Cardiac muscle cell (in vitro differentiated cells and primary cell): ENCODE results near the gene GFPT1. TPM values are rescaled to one million over a fixed set of nuclear protein-coding genes. Genes with fewer than 3 reads are reported as not detected.
A peak's percentile ranks its signal among the peaks of the same experiment; 100 is the strongest.

Experiments
- DNase-seq, 2 donors: peaks; one replicate each; pipeline versions ENCODE4 v3.0.0 to v3.0.0-alpha.2; 2010 to 2017; ENCODE audit warnings: low read depth in 1 of 2, low spot score in 1 of 2
- H3K27ac ChIP-seq: fragments of 200-600 bp; sonication (generic); 2 replicates; pipeline ENCODE4 v1.5.1; 2016
- H3K27me3 ChIP-seq: fragments of 200-600 bp; sonication (generic); 2 replicates; pipeline ENCODE4 v1.6.0; 2016; ENCODE audit warnings: control low read depth
- H3K36me3 ChIP-seq: fragments of 200-600 bp; sonication (generic); 2 replicates; pipeline ENCODE4 v1.5.1; 2016; ENCODE audit warnings: control low read depth
- H3K4me1 ChIP-seq: fragments of 200-600 bp; sonication (generic); 2 replicates; pipeline ENCODE4 v1.8.1; 2017; ENCODE audit warnings: low read depth, mild to moderate bottlenecking, mixed run types
- H3K4me3 ChIP-seq: fragments of 200-600 bp; sonication (generic); 2 replicates; pipeline ENCODE4 v1.5.1; 2016; ENCODE audit warnings: mild to moderate bottlenecking
- H3K9me3 ChIP-seq: fragments of 200-600 bp; sonication (generic); 2 replicates; pipeline ENCODE4 v1.5.1; 2017; ENCODE audit warnings: low read depth, mild to moderate bottlenecking, control low read depth
- polyA plus RNA-seq: library from polyadenylated mRNA; unstranded; fragments of >200 nt; fragmentation: Nextera tagmentation; extraction: Ambion mirVana; gene quantifications from 2 replicates; pipeline ENCODE4 v1.2.1, GENCODE V29; 2016
- total RNA-seq: library from RNA; depleted of rRNA; stranded (reverse); fragments of >200 nt; gene quantifications from 2 replicates; pipeline ENCODE4 v1.2.3, GENCODE V29; 2016
- TF ChIP-seq, protein P1 (sequence below): IDR thresholded peaks from 2 replicates; pipeline ENCODE4 v1.5.1; 2012; ENCODE audit warnings: low read depth, mild to moderate bottlenecking, low read length

GFPT1 gene
- total and polyA plus RNA-seq, 2 experiments from 2014 or later, result 22.4 to 31.7 TPM

DNA sequence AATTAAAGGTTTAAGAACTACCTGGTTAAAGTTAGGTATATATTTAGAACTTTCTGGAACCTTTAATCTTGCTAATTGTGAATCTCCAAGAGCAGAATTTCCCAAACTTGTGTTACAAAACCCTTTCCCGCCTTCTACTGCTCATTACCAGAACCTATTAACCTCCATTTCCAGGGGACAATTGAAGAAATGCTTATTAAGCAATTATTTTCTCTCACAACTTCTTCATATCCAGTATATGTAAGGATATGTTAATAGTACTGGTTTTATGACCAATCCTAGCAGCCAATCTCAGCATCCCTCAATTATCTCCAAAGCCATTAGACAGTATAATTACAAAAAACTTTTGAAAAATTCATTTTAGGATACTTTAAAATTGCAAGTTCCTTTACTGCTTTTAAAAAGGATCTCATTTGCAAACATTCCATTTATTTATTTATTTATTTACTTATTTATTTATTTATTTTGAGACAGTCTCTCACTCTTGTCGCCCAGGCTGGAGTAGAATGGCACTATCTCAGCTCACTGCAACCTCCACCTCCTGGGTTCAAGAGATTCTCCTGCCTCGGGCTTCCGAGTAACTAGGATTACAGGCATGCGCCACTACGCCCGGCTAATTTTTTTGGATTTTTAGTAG is 3.7 kb downstream of the GFPT1 start:
- DNase-seq, result no peak
- peaks cover 4% of the 10 kb centered on the region for H3K4me1 ChIP-seq
- no peaks in the 10 kb centered on the region for H3K27me3 ChIP-seq
- no peaks in the 10 kb centered on the region for H3K36me3 ChIP-seq
- no peaks in the 10 kb centered on the region for H3K9me3 ChIP-seq
- no peak overlapping the region for H3K4me3 ChIP-seq
- TF ChIP-seq, protein P1, sequence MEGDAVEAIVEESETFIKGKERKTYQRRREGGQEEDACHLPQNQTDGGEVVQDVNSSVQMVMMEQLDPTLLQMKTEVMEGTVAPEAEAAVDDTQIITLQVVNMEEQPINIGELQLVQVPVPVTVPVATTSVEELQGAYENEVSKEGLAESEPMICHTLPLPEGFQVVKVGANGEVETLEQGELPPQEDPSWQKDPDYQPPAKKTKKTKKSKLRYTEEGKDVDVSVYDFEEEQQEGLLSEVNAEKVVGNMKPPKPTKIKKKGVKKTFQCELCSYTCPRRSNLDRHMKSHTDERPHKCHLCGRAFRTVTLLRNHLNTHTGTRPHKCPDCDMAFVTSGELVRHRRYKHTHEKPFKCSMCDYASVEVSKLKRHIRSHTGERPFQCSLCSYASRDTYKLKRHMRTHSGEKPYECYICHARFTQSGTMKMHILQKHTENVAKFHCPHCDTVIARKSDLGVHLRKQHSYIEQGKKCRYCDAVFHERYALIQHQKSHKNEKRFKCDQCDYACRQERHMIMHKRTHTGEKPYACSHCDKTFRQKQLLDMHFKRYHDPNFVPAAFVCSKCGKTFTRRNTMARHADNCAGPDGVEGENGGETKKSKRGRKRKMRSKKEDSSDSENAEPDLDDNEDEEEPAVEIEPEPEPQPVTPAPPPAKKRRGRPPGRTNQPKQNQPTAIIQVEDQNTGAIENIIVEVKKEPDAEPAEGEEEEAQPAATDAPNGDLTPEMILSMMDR, result no peak
- H3K27ac ChIP-seq, result no peak overlapping the region

DNA sequence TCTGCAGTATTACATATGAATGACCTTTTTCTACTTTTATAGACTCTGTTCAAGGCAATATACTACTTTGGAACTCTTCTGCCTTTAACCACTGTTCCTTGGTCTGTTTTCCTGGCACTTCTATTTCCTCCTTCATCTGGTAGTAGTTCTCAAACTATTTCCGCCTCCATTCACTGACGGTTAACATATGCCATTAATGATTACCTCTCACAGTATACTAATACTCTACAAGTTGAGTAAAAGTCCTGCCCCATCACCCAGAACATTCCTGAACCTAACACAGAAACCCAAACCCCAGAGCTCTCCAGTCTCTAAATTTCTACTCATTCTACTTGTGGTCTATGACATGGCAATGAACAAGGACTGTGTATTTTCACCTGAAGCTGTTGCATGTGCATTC is 4.5 kb downstream of the GFPT1 start:
- Histone ChIP-seq H3K4me3 (no peak overlapping the region), H3K27me3 (no peaks in the 10 kb centered on the region), H3K36me3 (no peaks in the 10 kb centered on the region), H3K4me1 (no peaks in the 10 kb centered on the region), H3K27ac (peak overlapping the region; percentile 11), H3K9me3 (no peaks in the 10 kb centered on the region)
- no peak for DNase-seq
- TF ChIP-seq, protein P1, result no peak

DNA sequence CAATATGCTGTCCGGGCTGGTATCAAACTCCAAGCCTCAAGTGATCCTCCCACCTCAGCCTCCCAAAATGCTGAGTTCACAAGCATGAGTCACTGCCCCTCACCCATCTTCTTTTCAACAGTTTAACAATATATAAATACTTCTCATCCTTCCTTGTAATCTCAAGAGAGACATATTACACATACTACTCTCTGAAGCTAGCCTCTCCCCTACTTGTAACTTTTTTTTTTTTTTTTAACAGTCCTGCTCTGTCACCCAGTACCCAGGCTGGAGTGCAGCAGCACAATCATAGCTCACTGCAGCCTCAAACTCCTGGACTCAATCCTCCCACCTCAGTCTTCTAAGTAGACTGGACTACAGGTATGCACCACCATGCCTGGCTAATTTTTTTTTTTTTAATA is 5.7 kb downstream of the GFPT1 start:
- Histone ChIP-seq H3K36me3 (no peaks in the 10 kb centered on the region), H3K27ac (no peak overlapping the region), H3K4me3 (no peak overlapping the region), H3K27me3 (no peaks in the 10 kb centered on the region), H3K9me3 (no peaks in the 10 kb centered on the region), H3K4me1 (no peaks in the 10 kb centered on the region)
- TF ChIP-seq, protein P1, result no peak
- DNase-seq, result peak in 1 of 2 donors; percentile 64

DNA sequence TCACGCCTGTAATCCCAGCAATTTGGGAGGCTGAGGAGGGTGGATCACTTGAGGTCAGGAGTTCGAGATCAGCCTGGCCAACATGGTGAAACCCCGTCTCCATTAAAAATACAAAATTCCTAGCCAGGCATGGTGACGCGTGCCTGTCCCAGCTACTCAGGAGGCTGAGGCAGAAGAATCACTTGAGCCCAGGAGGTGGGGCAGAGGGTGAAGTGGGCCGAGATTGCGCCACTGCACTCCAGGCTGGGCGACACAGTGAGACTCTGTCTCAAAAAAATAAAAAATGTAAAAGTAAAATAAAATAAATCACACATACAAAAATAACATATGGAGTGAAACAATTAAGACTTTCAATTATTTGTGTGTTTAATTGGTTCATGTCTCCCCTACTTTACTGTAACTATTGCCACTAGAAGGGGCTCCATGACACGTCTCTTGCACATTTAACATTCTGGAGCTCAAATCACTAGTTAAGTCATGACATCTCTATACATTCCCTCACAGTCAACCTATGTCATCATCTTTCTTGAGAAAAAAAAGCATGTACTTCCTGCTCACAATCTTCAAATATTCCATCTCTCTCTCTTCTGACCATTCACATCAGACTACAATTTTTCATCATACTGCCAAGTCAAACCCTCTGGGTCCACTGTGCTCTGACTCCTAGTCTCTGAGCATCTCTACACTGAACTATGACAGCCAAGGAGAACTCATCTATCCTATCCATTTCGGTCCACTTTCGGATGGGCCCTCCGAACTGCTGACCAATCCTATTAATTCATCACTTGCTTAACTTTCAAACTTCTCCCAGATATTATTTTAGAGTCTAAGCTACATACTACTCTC is 6.7 kb downstream of the GFPT1 start:
- peak in 1 of 2 donors; percentile 41 for DNase-seq
- no peaks in the 10 kb centered on the region for H3K4me1 ChIP-seq
- no peak overlapping the region for H3K27ac ChIP-seq
- no peaks in the 10 kb centered on the region for H3K9me3 ChIP-seq
- TF ChIP-seq, protein P1, result no peak
- no peaks in the 10 kb centered on the region for H3K36me3 ChIP-seq
- no peaks in the 10 kb centered on the region for H3K27me3 ChIP-seq
- no peak overlapping the region for H3K4me3 ChIP-seq

DNA sequence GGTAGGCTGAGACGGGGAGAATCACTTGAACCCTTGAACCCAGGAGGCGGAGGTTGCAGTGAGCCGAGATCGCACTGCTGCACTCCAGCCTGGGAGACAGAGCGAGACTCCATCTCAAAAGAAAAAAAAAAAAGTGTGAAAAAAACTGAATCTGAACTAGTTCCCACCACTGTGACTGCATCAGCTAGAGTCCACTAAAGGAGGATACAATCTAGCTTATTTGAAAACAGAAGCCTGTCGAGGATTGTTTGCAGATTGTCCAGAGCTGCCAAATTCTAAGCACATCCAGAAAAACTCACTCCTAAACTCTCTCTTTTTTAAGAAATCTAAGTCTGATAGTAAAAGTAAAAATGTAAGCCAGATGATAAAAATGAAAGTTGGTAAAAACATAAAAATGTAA is 10.6 kb downstream of the GFPT1 start:
- Histone ChIP-seq H3K4me3 (no peak overlapping the region), H3K9me3 (no peaks in the 10 kb centered on the region), H3K36me3 (peaks cover 6% of the 10 kb centered on the region), H3K4me1 (no peaks in the 10 kb centered on the region), H3K27me3 (no peaks in the 10 kb centered on the region), H3K27ac (no peak overlapping the region)
- no peak for DNase-seq
- TF ChIP-seq, protein P1, result no peak
